ENCODE measurements around the gene PTPN1. TPM values are rescaled to one million over a fixed set of nuclear protein-coding genes. Genes with fewer than 3 reads are reported as not detected.
A peak's percentile ranks its signal among the peaks of the same experiment; 100 is the strongest.
"Not testable (repeated sequence)": the region's sequence is repeated elsewhere in the genome, so short reads cannot be mapped to it uniquely, and the experiment has no call there.

Gene PTPN1
- total and polyA plus RNA-seq, 3 donors from 2014 or later, result 42.0 to 44.3 (median 44.0) TPM

- peaks cover 14% of the 10 kb centered on the region for H3K4me1 ChIP-seq
- no peaks in the 10 kb centered on the region for H3K9me3 ChIP-seq
- intact Hi-C loops (cut with DNase I; ENCODE audit: low total_unique reads), result no loop called here
- H3K4me3 ChIP-seq, result no peak overlapping the region
- no peaks in the 10 kb centered on the region for H3K27me3 ChIP-seq
- H3K36me3 ChIP-seq (ENCODE audit: low read depth, missing control alignments), result no peaks in the 10 kb centered on the region
- H3K27ac ChIP-seq, result no peak overlapping the region
- WGBS, 2 donors, result 83 to 84% methylated on average over 7 of the region's 7 CpGs
- TF ChIP-seq CTCF (IDR thresholded peaks at IDR 0.05), result no peak
- no peak for TF ChIP-seq POLR2A (IDR thresholded peaks at IDR 0.05)
- no peak for DNase-seq
Measured at GRCh38 chr20:50537546-50538201, 27.5 kb downstream of the PTPN1 start.

- TF ChIP-seq CTCF (IDR thresholded peaks at IDR 0.05) (no peak), POLR2A (IDR thresholded peaks at IDR 0.05) (no peak)
- Histone ChIP-seq H3K4me1 (peaks cover 20% of the 10 kb centered on the region), H3K36me3 (ENCODE audit: low read depth, missing control alignments) (no peaks in the 10 kb centered on the region), H3K4me3 (no peak overlapping the region), H3K9me3 (no peaks in the 10 kb centered on the region), H3K27me3 (no peaks in the 10 kb centered on the region), H3K27ac (no peak overlapping the region)
- intact Hi-C loops (cut with DNase I; ENCODE audit: low total_unique reads), result no loop called here
- DNase-seq, result no peak
- 68 to 73% methylated on average over 4 of the region's 4 CpGs for WGBS, 2 donors
Measured at GRCh38 chr20:50538276-50538675, 28.1 kb downstream of the PTPN1 start.

GRCh38 chr20:50539798-50540197, 29.6 kb downstream of the PTPN1 start:
- intact Hi-C loops (cut with DNase I; ENCODE audit: low total_unique reads); H3K27ac ChIP-seq; DNase-seq; H3K36me3 ChIP-seq (ENCODE audit: low read depth, missing control alignments); H3K27me3 ChIP-seq; H3K9me3 ChIP-seq; H3K4me3 ChIP-seq: not testable (repeated sequence)
- peaks cover 33% of the 10 kb centered on the region for H3K4me1 ChIP-seq
- WGBS, 2 donors, result 90 to 94% methylated on average over 8 of the region's 8 CpGs

GRCh38 chr20:50540620-50541605, 30.7 kb downstream of the PTPN1 start:
- H3K4me1 ChIP-seq, result peaks cover 33% of the 10 kb centered on the region
- TF ChIP-seq CTCF (IDR thresholded peaks at IDR 0.05) (no peak), POLR2A (IDR thresholded peaks at IDR 0.05) (no peak)
- H3K27me3 ChIP-seq, result no peaks in the 10 kb centered on the region
- no peak for DNase-seq
- no peaks in the 10 kb centered on the region for H3K9me3 ChIP-seq
- no peaks in the 10 kb centered on the region for H3K36me3 ChIP-seq (ENCODE audit: low read depth, missing control alignments)
- H3K27ac ChIP-seq, result peak overlapping the region in 1 of 2 donors; percentile 42
- 66 to 71% methylated on average over 14 of the region's 14 CpGs for WGBS, 2 donors
- no peak overlapping the region for H3K4me3 ChIP-seq
- intact Hi-C loops (cut with DNase I; ENCODE audit: low total_unique reads), result no loop called here

- 65 to 74% methylated on average over 5 of the region's 5 CpGs for WGBS, 2 donors
- intact Hi-C loops (cut with DNase I; ENCODE audit: low total_unique reads), result no loop called here
- TF ChIP-seq CTCF (IDR thresholded peaks at IDR 0.05) (no peak), POLR2A (IDR thresholded peaks at IDR 0.05) (no peak)
- H3K27me3 ChIP-seq, result no peaks in the 10 kb centered on the region
- no peak for DNase-seq
- H3K4me1 ChIP-seq, result peaks cover 33% of the 10 kb centered on the region
- no peaks in the 10 kb centered on the region for H3K36me3 ChIP-seq (ENCODE audit: low read depth, missing control alignments)
- no peaks in the 10 kb centered on the region for H3K9me3 ChIP-seq
- peak overlapping the region in 1 of 2 donors; percentile 42 for H3K27ac ChIP-seq
- H3K4me3 ChIP-seq, result no peak overlapping the region
Measured at GRCh38 chr20:50541606-50542041, 31.4 kb downstream of the PTPN1 start.
